Measurements from ENCODE around the gene TUT1. TPM values are rescaled to one million over a fixed set of nuclear protein-coding genes. Genes with fewer than 3 reads are reported as not detected.
A peak's percentile ranks its signal among the peaks of the same experiment; 100 is the strongest.

Gene TUT1, protein sequence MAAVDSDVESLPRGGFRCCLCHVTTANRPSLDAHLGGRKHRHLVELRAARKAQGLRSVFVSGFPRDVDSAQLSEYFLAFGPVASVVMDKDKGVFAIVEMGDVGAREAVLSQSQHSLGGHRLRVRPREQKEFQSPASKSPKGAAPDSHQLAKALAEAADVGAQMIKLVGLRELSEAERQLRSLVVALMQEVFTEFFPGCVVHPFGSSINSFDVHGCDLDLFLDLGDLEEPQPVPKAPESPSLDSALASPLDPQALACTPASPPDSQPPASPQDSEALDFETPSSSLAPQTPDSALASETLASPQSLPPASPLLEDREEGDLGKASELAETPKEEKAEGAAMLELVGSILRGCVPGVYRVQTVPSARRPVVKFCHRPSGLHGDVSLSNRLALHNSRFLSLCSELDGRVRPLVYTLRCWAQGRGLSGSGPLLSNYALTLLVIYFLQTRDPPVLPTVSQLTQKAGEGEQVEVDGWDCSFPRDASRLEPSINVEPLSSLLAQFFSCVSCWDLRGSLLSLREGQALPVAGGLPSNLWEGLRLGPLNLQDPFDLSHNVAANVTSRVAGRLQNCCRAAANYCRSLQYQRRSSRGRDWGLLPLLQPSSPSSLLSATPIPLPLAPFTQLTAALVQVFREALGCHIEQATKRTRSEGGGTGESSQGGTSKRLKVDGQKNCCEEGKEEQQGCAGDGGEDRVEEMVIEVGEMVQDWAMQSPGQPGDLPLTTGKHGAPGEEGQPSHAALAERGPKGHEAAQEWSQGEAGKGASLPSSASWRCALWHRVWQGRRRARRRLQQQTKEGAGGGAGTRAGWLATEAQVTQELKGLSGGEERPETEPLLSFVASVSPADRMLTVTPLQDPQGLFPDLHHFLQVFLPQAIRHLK
- 26.0 and 28.3 TPM in 2 replicates for total RNA-seq (2022)
- percentile 56 among the genes with signal in this experiment for Bru-seq, nascent RNA
- BruChase-seq, experiment 1, labeled RNA remaining after a 6-hour chase = percentile 61 among the genes with signal in this experiment
- BruChase-seq, experiment 2, labeled RNA remaining after a 2-hour chase = percentile 81 among the genes with signal in this experiment
- long read RNA-seq, transcript TUT1-202 (9 exons, 2,826 nt) = major isoform, 87 of 120 reads
- long read RNA-seq, partial matches to known transcripts = 16 of 120 reads
- long read RNA-seq, other reads (novel, unspliced or antisense) = 16 of 120 reads

DNA sequence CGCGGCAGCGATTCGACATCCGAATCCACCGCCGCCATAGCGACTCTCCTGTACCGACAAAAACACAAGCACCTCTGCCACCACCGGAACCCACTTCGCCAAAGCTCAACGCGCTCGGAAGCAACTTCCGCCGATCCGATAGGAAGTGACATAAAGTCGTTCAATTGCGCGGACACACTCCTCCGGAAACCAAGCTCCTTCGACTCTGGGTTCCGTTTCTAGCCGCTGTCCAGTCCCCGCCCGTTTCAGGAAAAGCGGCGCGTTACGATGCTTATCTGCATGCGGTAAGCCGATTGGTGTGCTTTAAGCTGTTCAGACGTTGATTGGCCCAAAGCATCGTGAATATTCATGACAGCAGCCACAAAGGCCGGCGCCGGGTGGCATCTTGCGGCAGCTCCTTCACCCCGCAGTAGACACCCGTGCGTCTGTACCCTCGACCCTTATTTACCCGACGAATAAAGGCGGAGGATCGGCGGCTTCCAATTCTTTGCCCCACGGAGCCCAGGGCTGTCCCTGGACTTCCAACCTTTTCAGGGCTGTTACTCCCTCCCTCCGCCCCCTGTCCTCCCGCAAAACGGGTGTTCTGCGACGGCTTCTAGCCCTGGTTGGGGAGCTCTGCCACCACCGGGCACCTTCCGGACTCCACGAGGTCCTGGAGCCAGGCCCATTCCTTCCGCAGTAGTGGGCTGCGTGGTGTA lies at the start of gene TUT1:
TSS of gene TUT1 (minus strand) at position 76 of the 698 bp plus-strand sequence. CDS start at position 38, 38 bp downstream.
- ChIA-PET POLR2A (interaction anchor here (0.6 to 6.6 kb wide), 60 partner anchors 9 to 1654 kb away, joined by 3 to 164 read pairs (median 6); partner anchors contain the start of genes AHNAK, B3GAT3, C11orf98 and CSKMT), CTCF (interaction anchor here (0.6 to 3.9 kb wide), 21 partner anchors 17 to 210 kb away, joined by 3 to 39 read pairs (median 4); partner anchors contain the start of genes B3GAT3, C11orf98, CSKMT and EML3)
- Mint-ChIP-seq H3K27me3 (ENCODE audit: insufficient read depth, unreplicated experiment) (no peaks in the 10 kb centered on the region), H3K36me3 (ENCODE audit: insufficient read depth, unreplicated experiment) (peaks cover 82% of the 10 kb centered on the region), H3K4me1 (ENCODE audit: insufficient read depth, unreplicated experiment) (peaks cover 12% of the 10 kb centered on the region), H3K4me3 (ENCODE audit: unreplicated experiment) (peak within 1 kb of the TSS; percentile 96), H3K9me3 (ENCODE audit: unreplicated experiment) (no peaks in the 10 kb centered on the region), H3K27ac (ENCODE audit: low read depth, unreplicated experiment) (peak within 1 kb of the TSS; percentile 95)
- TF ChIP-seq, protein P1, sequence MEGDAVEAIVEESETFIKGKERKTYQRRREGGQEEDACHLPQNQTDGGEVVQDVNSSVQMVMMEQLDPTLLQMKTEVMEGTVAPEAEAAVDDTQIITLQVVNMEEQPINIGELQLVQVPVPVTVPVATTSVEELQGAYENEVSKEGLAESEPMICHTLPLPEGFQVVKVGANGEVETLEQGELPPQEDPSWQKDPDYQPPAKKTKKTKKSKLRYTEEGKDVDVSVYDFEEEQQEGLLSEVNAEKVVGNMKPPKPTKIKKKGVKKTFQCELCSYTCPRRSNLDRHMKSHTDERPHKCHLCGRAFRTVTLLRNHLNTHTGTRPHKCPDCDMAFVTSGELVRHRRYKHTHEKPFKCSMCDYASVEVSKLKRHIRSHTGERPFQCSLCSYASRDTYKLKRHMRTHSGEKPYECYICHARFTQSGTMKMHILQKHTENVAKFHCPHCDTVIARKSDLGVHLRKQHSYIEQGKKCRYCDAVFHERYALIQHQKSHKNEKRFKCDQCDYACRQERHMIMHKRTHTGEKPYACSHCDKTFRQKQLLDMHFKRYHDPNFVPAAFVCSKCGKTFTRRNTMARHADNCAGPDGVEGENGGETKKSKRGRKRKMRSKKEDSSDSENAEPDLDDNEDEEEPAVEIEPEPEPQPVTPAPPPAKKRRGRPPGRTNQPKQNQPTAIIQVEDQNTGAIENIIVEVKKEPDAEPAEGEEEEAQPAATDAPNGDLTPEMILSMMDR (IDR thresholded peaks at IDR 0.05; ENCODE audit: unreplicated experiment) = no peak
- intact Hi-C loops (cut with micrococcal nuclease) = loop anchor here (1.0 to 5.0 kb wide), 4 partner anchors 17 to 81 kb away; partner anchors contain the start of genes B3GAT3, EML3, LBHD1 and ROM1
- no TSS peak for BruUV-seq (replicated peaks)
- DNase-seq (ENCODE audit: unreplicated experiment) = peak; percentile 99

DNA sequence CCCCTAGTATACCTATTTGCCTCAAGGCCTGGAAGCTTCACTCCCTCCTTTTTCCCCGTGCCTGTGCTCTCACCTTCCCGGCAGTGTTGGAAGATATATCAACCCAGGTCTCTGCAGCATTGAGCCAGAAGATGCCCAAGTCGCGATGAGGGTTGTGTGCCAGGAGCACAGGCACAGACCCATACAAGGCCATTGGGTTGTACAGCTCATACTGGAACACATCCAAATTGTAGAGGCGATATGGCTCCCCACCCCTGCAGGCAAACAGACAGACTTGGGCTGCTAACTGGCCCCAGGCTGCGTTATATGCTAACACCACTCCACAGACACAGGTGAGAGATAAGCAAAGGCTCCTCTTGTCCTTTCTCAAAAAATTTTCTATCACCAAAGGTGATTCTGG lies 41.2 kb upstream of the TUT1 start:
- TF ChIP-seq, protein P1 (IDR thresholded peaks at IDR 0.05; ENCODE audit: unreplicated experiment) = no peak
- ChIA-PET POLR2A (interaction anchor here (1.5 kb wide), 1 partner anchor 33 kb away, joined by 3 read pairs; no protein-coding TSS in a partner anchor), CTCF (no interaction called here)
- no TSS peak for BruUV-seq (replicated peaks)
- Mint-ChIP-seq H3K27ac (ENCODE audit: low read depth, unreplicated experiment) (peak overlapping the region; percentile 82), H3K9me3 (ENCODE audit: unreplicated experiment) (no peaks in the 10 kb centered on the region), H3K36me3 (ENCODE audit: insufficient read depth, unreplicated experiment) (peaks cover 94% of the 10 kb centered on the region), H3K4me1 (ENCODE audit: insufficient read depth, unreplicated experiment) (no peaks in the 10 kb centered on the region), H3K4me3 (ENCODE audit: unreplicated experiment) (no peak overlapping the region), H3K27me3 (ENCODE audit: insufficient read depth, unreplicated experiment) (no peaks in the 10 kb centered on the region)
- intact Hi-C loops (cut with micrococcal nuclease) = no loop called here
- DNase-seq (ENCODE audit: unreplicated experiment) = no peak

DNA sequence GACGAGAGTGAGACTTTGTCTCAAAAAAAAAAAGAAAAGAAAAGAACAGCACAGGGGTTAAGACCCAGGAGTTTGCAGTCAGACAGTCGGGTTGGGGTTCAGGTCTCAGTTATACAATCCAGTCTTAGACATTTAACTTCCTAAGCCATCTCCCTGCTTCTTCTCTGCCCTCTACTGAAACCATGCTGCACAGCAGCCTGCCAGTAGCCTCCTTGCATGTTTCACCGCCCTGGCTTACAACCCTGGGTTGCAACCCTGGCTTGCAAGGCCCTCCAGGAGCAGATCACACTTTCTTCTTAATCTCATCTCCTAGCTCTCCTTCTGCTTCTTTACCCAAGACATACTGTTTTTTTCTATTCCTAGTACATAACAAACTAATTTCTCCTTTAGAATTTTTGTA lies 36.4 kb upstream of the TUT1 start:
- no peaks in the 10 kb centered on the region for H3K4me1 Mint-ChIP-seq (ENCODE audit: insufficient read depth, unreplicated experiment)
- no TSS peak for BruUV-seq (replicated peaks)
- intact Hi-C loops (cut with micrococcal nuclease) = no loop called here
- ChIA-PET POLR2A (no interaction called here), CTCF (interaction anchor here (0.8 to 1.7 kb wide), 4 partner anchors 8 to 232 kb away, joined by 4 to 5 read pairs (median 4); no protein-coding TSS in a partner anchor)
- no peak for DNase-seq (ENCODE audit: unreplicated experiment)
- H3K27me3 Mint-ChIP-seq (ENCODE audit: insufficient read depth, unreplicated experiment) = no peaks in the 10 kb centered on the region
- H3K4me3 Mint-ChIP-seq (ENCODE audit: unreplicated experiment) = no peak overlapping the region
- TF ChIP-seq, protein P1 (IDR thresholded peaks at IDR 0.05; ENCODE audit: unreplicated experiment) = no peak
- peaks cover 65% of the 10 kb centered on the region for H3K36me3 Mint-ChIP-seq (ENCODE audit: insufficient read depth, unreplicated experiment)
- H3K27ac Mint-ChIP-seq (ENCODE audit: low read depth, unreplicated experiment) = no peak overlapping the region
- H3K9me3 Mint-ChIP-seq (ENCODE audit: unreplicated experiment) = no peaks in the 10 kb centered on the region

All from MCF 10A (cell line).